Right renal cortex interstitium (tissue), 3 donors: ENCODE data around the gene ATF4. TPM values are rescaled to one million over a fixed set of nuclear protein-coding genes. Genes with fewer than 3 reads are reported as not detected.
"Not testable (repeated sequence)": the region's sequence is repeated elsewhere in the genome, so short reads cannot be mapped to it uniquely, and the experiment has no call there.

Experiments used
- DNase-seq, 3 donors: peaks; one replicate each; pipeline ENCODE4 v3.0.0-alpha.2; 2013; ENCODE audit warnings: low read depth in 3 of 3, low spot score in 2 of 3
- polyA plus RNA-seq, 3 donors: library from polyadenylated mRNA; unstranded; fragments of 120-200 nt; gene quantifications; one replicate each; pipeline ENCODE4 v1.2.1, GENCODE V29; 2013; ENCODE audit not compliant: insufficient read length in 3 of 3

The ATF4 gene
- polyA plus RNA-seq, 3 donors = 298 to 313 (median 309) TPM

DNA sequence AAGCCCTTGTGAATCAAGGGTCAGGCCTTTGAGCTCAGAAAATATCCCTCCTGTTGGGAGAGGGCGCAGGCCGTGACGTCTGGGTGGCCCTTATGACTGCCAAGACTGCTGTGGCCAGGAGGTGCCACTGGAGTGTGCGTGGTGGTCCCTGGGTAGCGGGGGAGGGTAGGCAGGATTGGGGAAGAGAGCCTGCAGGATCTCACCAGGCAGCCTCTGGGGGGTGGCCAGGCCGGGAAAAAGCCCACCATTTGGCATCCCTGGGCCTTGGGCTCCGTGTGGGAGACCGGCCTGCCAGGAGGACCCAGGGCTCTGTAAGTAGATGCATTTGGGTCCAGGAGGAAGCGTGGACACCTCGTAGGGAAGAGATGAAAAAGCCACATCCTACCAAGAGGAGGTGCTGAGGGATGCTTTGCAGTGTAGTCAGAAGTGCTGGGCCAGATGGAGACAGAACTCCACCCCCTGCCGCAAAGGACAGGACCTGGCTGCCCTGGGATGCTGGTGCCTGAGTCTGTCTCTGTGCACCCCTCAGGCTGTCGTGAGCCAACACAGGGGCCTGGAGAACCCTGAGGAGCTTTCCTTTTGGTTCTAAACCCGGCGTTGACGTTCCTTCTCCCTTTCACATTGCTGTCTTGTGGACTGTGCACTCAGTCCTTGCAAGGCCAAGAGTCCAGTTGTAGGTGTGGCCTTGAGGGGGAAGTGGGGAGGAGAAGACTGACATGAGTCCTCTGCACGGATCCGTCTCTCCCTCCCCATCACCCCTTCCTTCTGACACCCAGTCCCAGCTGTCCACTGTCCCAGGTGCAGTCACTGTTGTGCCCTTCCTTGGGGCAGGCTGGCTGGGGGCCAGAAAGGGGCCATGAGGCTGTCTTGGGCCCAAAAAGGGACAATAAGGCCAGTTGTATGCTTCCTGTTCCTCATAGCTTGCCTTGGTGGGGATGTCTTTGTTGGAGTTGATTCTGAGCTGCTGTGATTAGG, 31.0 kb upstream of the ATF4 start:
- DNase-seq = no peak

DNA sequence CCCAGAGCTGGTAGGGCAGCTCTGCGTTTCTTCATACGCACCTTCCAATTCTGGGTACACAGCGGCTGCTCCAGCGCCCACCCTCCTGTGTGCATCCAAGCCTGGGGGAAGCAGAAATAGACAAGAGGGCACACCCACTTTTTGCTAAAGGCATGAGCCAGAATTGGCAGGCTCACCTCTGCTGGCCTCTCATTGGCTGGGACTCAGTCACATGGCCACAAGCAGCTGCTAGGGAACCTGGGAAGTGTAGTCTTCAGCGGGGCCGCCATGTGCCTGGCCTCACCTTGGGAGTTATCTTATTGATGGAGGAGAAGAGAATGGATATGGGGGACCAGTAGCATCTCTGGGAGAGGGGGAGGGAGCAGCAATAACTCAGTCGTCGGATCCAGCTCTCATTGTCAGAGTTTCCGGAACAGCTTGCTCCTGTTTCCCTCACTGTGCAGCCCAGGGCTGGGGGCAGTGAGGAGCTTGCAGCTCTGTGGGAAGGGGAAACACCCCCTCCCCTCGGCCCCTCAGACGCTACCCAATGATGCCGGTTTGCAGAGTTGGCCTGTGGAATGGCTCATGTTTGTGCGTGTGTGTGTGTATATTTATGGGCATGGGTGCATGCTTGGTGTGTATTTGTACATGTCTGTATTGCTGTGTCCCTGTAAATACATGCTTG, 30.1 kb upstream of the ATF4 start:
- DNase-seq = no peak

DNA sequence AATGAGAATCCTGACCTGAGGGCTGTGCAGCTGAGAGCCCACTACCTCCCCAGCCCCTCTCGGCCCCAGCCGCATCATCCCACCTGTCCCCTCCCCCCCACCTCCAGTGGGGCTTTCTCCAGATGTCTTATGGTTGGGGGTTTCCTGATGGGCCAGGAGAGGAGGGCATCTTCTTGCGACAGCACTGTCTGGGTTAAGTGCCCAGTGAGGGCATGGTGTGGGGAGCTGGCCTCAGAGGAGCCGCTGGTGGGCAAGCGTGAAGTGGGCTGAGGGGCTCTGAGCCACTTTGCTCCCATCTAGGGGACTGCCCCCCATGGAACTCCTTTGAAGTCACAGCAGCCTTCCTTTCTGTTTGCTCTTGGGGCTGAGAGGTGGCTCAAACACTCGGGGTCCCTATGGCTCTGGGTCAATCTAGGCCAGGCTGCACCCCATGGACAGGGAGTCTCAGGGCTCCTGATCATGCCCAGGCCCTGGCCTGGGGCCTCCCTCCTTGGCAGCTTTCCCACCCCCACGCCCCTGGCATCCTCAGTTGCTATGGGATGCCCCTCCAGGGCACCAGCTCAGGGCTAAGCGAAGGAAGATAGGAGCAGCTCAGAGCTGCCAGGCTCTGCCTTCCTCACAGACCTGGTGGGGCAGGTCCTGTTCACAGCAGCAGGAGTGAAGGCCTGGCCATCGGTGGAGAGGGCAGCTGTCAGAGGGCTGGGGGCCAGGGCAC, 29.2 kb upstream of the ATF4 start:
- DNase-seq = no peak

GRCh38 chr22:39491696-39492095, 28.7 kb upstream of the ATF4 start:
- no peak for DNase-seq

DNA sequence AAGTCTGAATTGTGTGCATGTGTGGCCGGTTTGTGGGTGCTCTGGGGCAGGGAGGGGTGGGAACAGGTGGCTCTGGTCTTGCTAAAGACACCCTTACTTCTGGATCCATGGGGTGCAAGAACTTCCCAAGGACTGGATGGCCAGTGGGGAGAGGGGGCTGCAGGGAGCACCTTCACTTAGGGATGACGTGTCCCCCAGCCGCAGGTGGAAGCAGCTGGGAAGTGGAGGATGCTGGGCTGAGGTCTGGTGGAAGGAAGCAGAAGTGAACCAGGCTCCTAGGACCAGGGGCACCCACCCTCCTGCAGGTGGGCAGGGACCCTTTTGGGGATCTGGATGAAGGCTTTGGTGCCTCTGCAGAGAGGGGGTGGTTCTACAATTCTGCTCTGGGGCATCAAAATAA, 28.2 kb upstream of the ATF4 start:
- DNase-seq = no peak

GRCh38 chr22:39493759-39494158, 26.6 kb upstream of the ATF4 start:
- DNase-seq = no peak

DNA sequence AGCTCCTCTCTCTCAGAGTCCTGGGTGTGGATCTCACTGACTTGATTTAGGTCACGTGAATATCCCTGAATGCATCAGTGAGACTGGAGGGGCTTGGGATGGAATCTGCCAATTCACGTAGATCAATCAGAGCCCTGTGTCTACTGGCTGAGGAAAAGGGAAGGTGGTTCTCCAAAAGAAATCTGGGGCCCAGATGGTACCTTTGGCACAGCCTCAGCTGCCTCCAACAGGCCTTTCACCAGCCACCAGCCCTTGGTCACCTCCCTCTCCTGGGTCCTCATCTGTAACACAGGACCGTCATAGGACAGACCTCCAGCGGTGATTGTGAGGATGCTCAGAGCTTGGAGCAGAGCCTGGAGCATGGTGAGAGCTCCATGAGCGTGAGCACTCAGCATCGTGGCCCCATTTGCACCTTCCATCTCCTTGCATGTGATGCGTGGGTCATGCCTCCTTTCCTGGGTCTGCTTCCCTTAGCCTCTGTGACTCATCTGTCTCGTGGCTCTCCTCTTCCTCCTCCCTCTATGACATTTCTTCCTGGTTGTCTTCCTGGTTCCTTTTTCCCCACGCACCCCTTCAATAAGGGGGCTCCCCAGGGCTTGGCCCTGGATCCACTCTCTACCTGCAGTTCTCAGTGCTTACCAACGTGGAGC, 25.8 kb upstream of the ATF4 start:
- no peak for DNase-seq

- peak in 1 of 3 donors; percentile 69 for DNase-seq
These were observed 24.1 kb upstream of the ATF4 start for GRCh38 chr22:39496131-39496838.

GRCh38 chr22:39497429-39497828, 22.9 kb upstream of the ATF4 start:
- DNase-seq = no peak

DNA sequence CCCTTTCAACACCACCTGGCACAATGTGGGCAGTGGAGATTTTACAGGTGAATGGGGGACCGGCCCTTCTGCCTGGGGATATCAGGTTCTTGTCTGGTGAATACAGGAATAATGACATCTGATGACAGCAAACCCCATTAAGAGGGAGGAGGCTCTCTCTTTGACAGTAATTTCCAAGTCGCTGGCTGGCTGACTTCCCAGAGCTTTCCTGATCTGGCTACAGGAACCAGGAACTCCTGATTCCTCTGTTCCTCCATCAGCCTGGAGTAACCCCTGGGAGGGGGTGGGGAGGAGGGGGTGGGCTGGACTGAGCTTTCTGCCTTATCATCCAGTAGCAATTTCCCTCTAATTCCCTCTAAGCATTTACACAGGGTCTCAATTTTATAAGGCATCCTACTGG, 22.0 kb upstream of the ATF4 start:
- DNase-seq = no peak

- no peak for DNase-seq
These were observed 21.6 kb upstream of the ATF4 start for GRCh38 chr22:39498802-39499201.

GRCh38 chr22:39500101-39500500, 20.3 kb upstream of the ATF4 start:
- DNase-seq = no peak

DNA sequence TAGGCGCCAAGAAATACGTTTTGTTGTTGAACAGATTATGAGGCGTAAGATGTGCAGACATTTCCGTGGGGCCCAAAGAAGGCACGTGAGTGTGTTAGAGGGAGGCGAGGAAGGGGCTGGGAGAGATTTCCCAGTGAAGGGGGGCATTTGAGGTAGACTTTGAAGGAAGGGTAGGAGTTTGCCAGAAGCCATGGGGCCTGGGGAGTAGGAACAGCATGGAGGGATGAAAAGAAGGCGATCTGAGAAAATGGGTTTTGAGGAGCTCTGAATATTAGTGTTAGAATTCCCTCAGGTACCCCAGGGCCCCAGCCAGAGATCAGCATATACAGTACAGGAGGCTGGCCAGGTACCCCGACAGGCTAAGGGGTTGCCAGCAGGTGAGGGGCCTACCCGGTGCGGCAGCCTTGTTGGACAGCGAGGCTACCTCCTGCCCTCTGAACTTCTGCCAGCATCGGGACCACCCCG, 18.7 kb upstream of the ATF4 start:
- DNase-seq = no peak

GRCh38 chr22:39502109-39502788, 18.1 kb upstream of the ATF4 start, which contains the start of gene MIEF1:
Gene MIEF1, plus strand, starts transcription at chr22:39502290. Its CDS starts 9,005 bp downstream, at chr22:39511295.
- DNase-seq = peak in 2 of 3 donors; percentile 91 to 94

DNA sequence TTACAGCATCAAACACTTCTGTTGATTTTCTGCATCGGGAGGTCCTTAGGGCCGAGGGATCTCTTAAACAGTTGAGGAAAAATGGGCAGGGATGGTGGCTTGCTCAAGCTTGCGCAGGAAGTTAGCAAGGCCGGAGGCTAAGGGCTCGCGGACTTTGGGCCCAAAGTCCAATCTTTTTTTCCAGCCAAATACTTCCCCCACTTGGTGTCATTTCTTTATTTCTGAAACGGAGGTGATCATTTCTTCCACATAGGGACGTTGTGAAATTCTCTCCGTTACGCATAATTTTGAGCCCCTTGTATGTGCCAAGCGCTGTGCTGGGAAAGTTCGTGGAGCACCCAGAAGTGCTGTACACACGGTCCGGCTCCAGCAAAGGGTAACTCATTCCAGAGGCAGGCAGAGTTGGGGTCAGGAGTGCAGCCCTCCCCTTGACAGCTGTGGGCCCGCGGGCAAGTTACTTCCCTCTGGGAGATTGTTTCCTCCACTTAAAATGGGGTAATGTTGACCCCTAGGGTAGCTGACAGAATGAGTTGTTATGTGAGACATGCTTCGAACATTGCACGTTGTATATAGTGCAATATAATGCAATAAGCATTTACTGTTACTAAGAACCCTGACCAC, 17.5 kb upstream of the ATF4 start:
- DNase-seq = no peak

DNA sequence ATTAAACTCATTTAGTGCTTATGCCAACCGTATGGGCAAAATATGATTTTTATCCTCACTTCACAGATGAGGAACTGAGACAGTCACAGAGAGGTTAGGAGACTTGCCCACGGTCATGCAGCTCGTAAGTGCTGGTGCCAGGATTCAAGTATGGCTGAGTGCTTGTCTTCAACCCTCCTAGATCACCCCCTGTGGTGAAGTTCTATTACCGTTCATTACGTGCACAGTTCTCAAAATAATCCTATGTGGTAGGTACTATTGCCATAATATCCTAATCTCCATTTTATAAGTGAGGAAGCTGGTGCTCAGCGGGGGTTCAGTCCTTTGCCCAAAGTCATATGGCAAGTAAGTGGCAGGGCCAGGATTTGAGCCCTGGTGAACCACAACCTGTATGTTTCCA, 16.7 kb upstream of the ATF4 start:
- no peak for DNase-seq

DNA sequence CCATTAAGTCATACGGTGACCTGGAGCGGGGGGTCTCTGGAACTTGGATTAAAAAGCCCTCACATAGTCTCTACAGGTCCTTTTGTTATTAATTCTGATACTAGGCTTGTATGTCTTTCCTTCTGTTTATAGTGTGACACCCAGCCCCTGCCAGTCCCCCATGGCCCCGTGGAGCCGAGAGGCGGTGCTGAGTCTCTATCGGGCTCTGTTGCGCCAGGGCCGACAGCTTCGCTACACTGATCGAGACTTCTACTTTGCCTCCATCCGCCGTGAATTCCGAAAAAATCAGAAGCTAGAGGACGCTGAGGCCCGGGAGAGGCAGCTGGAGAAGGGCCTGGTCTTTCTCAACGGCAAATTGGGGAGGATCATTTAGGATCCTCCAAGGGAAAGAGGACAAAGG, 16.3 kb upstream of the ATF4 start:
- DNase-seq = no peak

DNA sequence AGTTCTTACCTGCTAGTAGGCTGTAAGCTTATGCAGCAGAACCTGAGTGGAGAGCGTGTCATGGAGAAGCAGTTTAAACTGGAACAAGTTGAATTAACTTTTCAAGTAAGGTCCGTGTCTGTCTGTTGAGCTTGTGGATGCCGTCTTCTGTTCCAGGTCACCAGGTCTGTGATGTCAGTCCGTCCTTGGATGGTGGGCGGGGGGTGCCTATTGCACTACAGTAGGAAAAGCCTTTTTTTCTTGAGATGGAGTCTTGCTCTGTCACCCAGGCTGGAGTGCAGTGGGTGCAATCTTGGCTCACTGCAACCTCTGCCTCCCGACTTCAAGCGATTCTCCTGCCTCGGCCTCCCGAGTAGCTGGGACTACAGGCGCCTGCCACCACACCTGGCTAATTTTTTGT, 13.3 kb upstream of the ATF4 start:
- not testable (repeated sequence) for DNase-seq

GRCh38 chr22:39508393-39508792, 12.0 kb upstream of the ATF4 start:
- DNase-seq = no peak
